ENCODE measurements around the gene LSP1. TPM values are rescaled to one million over a fixed set of nuclear protein-coding genes. Genes with fewer than 3 reads are reported as not detected.

Gene LSP1
- total RNA-seq, 1 donor from 2014 or later, result not detected

GRCh38 chr11:1927026-1927847 lies 74.4 kb downstream of the LSP1 start:
- DNase-seq (ENCODE audit: low read depth), result no peak
- TF ChIP-seq CTCF (conservative IDR thresholded peaks at IDR 0.05; ENCODE audit: low read depth, low read length), result no peak
- H3K4me3 ChIP-seq (ENCODE audit: low read depth, low read length), result no peak overlapping the region

- no peak for DNase-seq (ENCODE audit: low read depth)
- no peak overlapping the region for H3K4me3 ChIP-seq (ENCODE audit: low read depth, low read length)
- TF ChIP-seq CTCF (conservative IDR thresholded peaks at IDR 0.05; ENCODE audit: low read depth, low read length), result no peak
Measured at GRCh38 chr11:1927848-1928469, 75.1 kb downstream of the LSP1 start.

- TF ChIP-seq CTCF (conservative IDR thresholded peaks at IDR 0.05; ENCODE audit: low read depth, low read length), result no peak
- DNase-seq (ENCODE audit: low read depth), result no peak
- H3K4me3 ChIP-seq (ENCODE audit: low read depth, low read length), result no peak overlapping the region
Measured at GRCh38 chr11:1928470-1928890, 75.6 kb downstream of the LSP1 start.

- no peak overlapping the region for H3K4me3 ChIP-seq (ENCODE audit: low read depth, low read length)
- DNase-seq (ENCODE audit: low read depth), result no peak
- TF ChIP-seq CTCF (conservative IDR thresholded peaks at IDR 0.05; ENCODE audit: low read depth, low read length), result no peak
Measured at GRCh38 chr11:1928891-1929541, 76.1 kb downstream of the LSP1 start.

GRCh38 chr11:1929621-1930461 lies 77.0 kb downstream of the LSP1 start:
- TF ChIP-seq CTCF (conservative IDR thresholded peaks at IDR 0.05; ENCODE audit: low read depth, low read length), result no peak
- no peak for DNase-seq (ENCODE audit: low read depth)
- no peak overlapping the region for H3K4me3 ChIP-seq (ENCODE audit: low read depth, low read length)

GRCh38 chr11:1930462-1930830 lies 77.6 kb downstream of the LSP1 start:
- H3K4me3 ChIP-seq (ENCODE audit: low read depth, low read length), result no peak overlapping the region
- TF ChIP-seq CTCF (conservative IDR thresholded peaks at IDR 0.05; ENCODE audit: low read depth, low read length), result no peak
- no peak for DNase-seq (ENCODE audit: low read depth)

All from epithelial cell of proximal tubule (primary cell).